ENCODE data around the gene GTF2H1. TPM values are rescaled to one million over a fixed set of nuclear protein-coding genes. Genes with fewer than 3 reads are reported as not detected.

GTF2H1 gene
- total RNA-seq, 2 experiments from 2014 or later: 33.4 to 34.1 TPM

DNA sequence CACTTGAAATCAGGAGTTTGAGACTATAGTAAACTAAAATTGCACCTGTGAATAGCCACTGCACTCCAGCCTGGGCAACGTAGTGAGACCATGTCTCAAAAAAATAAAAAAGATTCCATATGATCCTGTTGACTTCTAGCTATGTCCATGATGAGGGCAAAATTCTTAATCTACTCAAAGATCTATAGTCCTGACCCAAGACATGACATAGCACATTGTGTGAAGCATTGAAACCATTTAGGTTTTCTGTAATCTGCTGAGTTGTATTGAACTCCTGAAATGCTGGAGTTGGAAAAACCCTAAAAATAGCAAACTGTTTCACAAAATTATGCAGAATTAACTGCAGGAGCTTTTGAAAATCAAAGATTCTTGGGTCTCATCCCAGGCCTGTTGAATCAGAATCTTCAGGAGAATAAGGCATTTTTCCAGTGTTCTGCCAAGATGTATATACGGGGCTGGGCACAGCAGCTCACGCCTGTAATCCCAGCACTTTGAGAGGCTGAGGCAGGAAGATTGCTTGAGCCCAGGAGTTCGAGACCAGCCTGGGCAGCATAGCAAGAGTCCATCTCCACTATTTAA lies 42.2 kb downstream of the GTF2H1 start:
- peaks cover 32% of the 10 kb centered on the region for H3K36me3 Mint-ChIP-seq (ENCODE audit: low read depth)

DNA sequence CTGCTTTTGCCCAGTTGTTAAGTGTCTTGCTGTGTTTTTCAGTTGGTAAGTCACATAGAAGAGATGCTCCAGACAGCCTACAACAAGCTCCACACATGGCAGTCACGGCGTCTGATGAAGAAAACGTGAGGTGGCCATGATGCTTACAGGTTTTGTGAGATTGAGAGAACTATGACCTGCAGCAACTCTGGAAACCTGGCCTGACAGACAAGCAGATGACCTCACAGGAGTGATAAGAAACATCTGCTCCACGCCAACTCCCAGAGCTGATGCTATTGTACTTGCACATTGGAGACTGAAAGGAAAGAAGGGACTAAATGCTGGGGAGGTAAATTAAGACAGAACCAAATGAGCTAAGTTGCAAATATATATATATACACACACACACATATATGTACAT lies 43.4 kb downstream of the GTF2H1 start:
- DNase-seq: no peak
- Mint-ChIP-seq H3K27me3 (ENCODE audit: low read depth) (no peaks in the 10 kb centered on the region), H3K36me3 (ENCODE audit: low read depth) (peaks cover 31% of the 10 kb centered on the region), H3K4me1 (ENCODE audit: low read depth) (no peaks in the 10 kb centered on the region), H3K9me3 (no peaks in the 10 kb centered on the region), H3K27ac (no peak overlapping the region), H3K4me3 (no peak overlapping the region)
- intact Hi-C loops (cut with micrococcal nuclease): no loop called here
- CTCF ChIA-PET: no interaction called here

More for the DNA sequence above, 42.2 kb downstream of the GTF2H1 start:
- Mint-ChIP-seq H3K4me3 (no peak overlapping the region), H3K4me1 (ENCODE audit: low read depth) (no peaks in the 10 kb centered on the region), H3K27me3 (ENCODE audit: low read depth) (no peaks in the 10 kb centered on the region), H3K9me3 (no peaks in the 10 kb centered on the region), H3K27ac (no peak overlapping the region)
- no peak for DNase-seq
- intact Hi-C loops (cut with micrococcal nuclease): no loop called here
- CTCF ChIA-PET: interaction anchor here (0.6 to 0.7 kb wide), 3 partner anchors 9 to 764 kb away, joined by 3 to 4 read pairs (median 4); no protein-coding TSS in a partner anchor

DNA sequence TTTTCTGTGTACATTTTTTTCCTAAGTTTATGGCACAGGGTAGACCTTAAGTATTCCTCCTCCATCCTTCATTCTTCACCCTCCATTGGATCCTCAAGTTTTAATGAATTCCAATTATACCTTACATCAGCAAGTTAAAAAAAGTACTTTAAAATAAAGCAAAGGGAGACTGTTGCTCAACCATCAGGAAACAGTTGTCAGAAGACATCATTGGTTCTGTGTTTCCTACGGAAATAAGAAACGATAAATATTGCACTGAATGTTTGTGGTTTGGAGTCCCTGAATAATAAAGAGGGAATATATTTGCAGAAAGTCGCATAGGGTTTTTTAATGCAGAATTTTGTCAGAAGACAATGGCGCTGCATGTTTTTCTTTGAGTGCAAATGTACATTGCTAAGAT lies 43.9 kb downstream of the GTF2H1 start:
- Mint-ChIP-seq H3K27me3 (ENCODE audit: low read depth) (no peaks in the 10 kb centered on the region), H3K36me3 (ENCODE audit: low read depth) (peaks cover 26% of the 10 kb centered on the region), H3K27ac (no peak overlapping the region), H3K4me1 (ENCODE audit: low read depth) (no peaks in the 10 kb centered on the region), H3K9me3 (no peaks in the 10 kb centered on the region), H3K4me3 (no peak overlapping the region)
- CTCF ChIA-PET: no interaction called here
- intact Hi-C loops (cut with micrococcal nuclease): no loop called here
- no peak for DNase-seq

DNA sequence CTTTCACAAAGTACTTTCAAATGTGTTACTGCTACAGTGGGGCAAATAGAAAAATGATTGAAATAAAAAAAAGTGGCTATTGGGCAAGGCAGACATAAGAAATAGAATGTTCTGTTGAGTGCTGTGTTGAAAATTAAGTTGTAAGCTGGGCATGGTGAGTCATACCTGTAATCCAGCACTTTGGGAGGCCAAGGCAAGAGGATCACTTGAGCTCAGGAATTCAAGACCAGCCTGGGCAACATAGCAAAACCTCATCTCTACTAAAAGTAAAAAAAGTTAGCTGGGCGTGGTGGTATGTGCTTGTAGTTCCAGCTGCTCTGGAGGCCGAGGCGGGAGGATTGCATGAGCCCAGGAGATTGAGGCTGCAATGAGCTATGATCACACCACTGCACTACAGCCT lies 45.1 kb downstream of the GTF2H1 start:
- H3K4me3 Mint-ChIP-seq: no peak overlapping the region
- no peaks in the 10 kb centered on the region for H3K9me3 Mint-ChIP-seq
- H3K4me1 Mint-ChIP-seq (ENCODE audit: low read depth): no peaks in the 10 kb centered on the region
- no peak overlapping the region for H3K27ac Mint-ChIP-seq
- no peak for DNase-seq
- H3K36me3 Mint-ChIP-seq (ENCODE audit: low read depth): peaks cover 26% of the 10 kb centered on the region
- CTCF ChIA-PET: interaction anchor here (0.6 kb wide), 1 partner anchor 84 kb away, joined by 5 read pairs; no protein-coding TSS in a partner anchor
- no peaks in the 10 kb centered on the region for H3K27me3 Mint-ChIP-seq (ENCODE audit: low read depth)
- intact Hi-C loops (cut with micrococcal nuclease): no loop called here

DNA sequence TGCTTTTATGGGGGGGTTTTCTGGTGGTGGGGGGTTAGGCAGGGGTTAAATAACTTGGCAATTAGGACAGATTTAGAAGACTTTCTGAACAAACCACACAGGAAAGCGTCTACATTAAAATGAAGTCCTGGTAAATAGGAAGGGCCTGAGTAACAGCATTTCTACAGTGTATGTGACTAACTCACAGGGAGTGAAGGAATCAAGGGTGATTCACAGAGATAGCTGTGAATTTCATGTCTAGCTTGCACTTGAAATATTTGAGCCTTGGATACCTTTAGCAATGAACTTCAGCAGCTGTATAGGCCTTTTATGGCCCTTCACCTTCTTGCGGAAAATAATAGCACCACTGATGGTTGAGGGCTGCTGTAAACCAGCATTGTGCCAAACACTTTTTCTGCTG lies 45.9 kb downstream of the GTF2H1 start:
- no peak for DNase-seq
- Mint-ChIP-seq H3K27ac (no peak overlapping the region), H3K36me3 (ENCODE audit: low read depth) (peaks cover 26% of the 10 kb centered on the region), H3K4me1 (ENCODE audit: low read depth) (no peaks in the 10 kb centered on the region), H3K27me3 (ENCODE audit: low read depth) (no peaks in the 10 kb centered on the region), H3K4me3 (no peak overlapping the region), H3K9me3 (no peaks in the 10 kb centered on the region)
- intact Hi-C loops (cut with micrococcal nuclease): no loop called here
- CTCF ChIA-PET: interaction anchor here (0.6 kb wide), 1 partner anchor 72 kb away, joined by 4 read pairs; no protein-coding TSS in a partner anchor

DNA sequence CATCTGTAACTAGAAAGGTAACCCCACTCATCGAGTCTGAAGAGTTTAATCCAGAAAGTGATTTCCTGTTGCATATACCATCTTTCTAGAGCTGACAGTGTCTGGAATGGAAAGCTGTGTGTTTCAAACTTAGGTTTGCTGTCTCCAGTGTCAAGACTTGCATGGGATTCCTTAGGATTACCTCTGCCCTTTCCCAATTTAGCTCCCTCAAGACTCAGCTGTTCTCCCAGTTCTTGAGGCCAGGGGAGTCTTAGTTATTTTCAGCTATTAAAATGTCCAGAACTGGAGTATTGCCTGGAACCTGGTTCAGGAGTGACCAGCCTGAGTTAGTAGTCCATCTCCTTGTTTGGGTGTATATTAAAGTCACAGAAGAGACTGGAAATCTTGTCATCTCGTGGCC lies 47.0 kb downstream of the GTF2H1 start:
- peaks cover 19% of the 10 kb centered on the region for H3K36me3 Mint-ChIP-seq (ENCODE audit: low read depth)
- H3K27me3 Mint-ChIP-seq (ENCODE audit: low read depth): no peaks in the 10 kb centered on the region
- no peak overlapping the region for H3K27ac Mint-ChIP-seq
- H3K9me3 Mint-ChIP-seq: no peaks in the 10 kb centered on the region
- DNase-seq: no peak
- CTCF ChIA-PET: interaction anchor here (0.5 to 0.6 kb wide), 2 partner anchors 13 to 169 kb away, joined by 4 to 8 read pairs; no protein-coding TSS in a partner anchor
- no peaks in the 10 kb centered on the region for H3K4me1 Mint-ChIP-seq (ENCODE audit: low read depth)
- no peak overlapping the region for H3K4me3 Mint-ChIP-seq
- intact Hi-C loops (cut with micrococcal nuclease): no loop called here

DNA sequence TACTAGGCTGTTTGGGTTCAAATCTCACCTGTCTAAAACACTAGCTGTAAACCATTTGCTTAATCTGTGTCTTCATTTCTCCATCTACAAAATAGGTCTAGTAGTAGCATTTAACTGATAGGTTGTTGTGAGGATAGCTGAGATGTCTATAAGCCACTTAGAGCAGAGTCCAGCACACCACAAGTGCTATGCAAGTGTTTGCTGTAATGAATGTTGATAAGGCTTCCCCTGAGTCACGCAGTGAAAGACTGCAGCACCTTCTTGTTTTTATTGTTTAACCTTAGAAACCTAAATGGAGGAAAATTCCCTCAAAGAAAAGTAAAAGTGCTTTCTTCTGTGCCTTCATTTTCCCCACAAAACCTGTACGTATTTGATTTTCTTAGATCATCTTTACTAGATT lies 48.9 kb downstream of the GTF2H1 start:
- Mint-ChIP-seq H3K9me3 (no peaks in the 10 kb centered on the region), H3K4me3 (no peak overlapping the region), H3K27ac (no peak overlapping the region), H3K4me1 (ENCODE audit: low read depth) (no peaks in the 10 kb centered on the region), H3K36me3 (ENCODE audit: low read depth) (peaks cover 9% of the 10 kb centered on the region), H3K27me3 (ENCODE audit: low read depth) (no peaks in the 10 kb centered on the region)
- CTCF ChIA-PET: interaction anchor here (0.6 to 1.1 kb wide), 2 partner anchors 256 to 1220 kb away, joined by 3 to 5 read pairs; no protein-coding TSS in a partner anchor
- DNase-seq: no peak
- intact Hi-C loops (cut with micrococcal nuclease): no loop called here

DNA sequence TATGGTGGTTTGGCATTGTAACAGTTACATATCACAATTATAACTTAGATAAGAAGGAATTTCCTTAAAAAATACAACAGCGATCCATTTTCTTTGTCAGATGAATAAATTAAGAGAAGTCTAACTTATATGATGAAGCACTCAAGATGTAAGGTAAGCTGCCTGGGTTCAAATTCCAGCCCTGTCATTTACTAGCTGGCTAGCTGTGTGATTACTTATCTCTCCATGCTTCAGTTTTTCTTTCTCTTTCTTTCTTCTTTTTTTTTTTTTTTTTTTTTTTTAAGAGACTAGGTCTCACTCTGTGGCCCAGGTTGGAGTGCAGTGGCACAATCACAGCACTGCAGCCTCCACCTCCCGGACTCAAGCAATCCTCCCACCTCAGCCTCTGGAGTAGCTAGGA lies 49.8 kb downstream of the GTF2H1 start:
- CTCF ChIA-PET: interaction anchor here (1.1 to 1.5 kb wide), 2 partner anchors 128 to 257 kb away, joined by 4 to 5 read pairs; no protein-coding TSS in a partner anchor
- intact Hi-C loops (cut with micrococcal nuclease): no loop called here

DNA sequence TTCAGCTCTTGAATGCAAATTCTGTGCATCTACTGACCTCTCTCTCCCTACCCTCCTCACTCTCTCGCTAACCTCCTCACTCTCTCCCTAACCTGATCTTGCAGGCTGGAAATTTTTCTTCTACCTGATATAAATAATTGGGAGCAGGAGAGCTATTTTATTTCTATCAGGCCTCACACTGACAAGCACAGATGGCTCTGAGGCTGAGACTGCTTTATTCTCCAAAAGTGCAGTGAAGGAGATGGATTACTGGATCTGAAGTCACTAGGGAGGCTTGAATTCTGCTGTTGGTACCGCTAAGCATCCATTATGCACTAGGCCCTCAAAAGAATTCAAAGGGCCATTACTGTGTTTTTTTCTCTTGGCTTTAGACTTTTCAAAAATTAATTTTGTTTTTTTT lies 52.6 kb downstream of the GTF2H1 start:
- CTCF ChIA-PET: no interaction called here
- H3K4me1 Mint-ChIP-seq (ENCODE audit: low read depth): no peaks in the 10 kb centered on the region
- no peaks in the 10 kb centered on the region for H3K9me3 Mint-ChIP-seq
- H3K27me3 Mint-ChIP-seq (ENCODE audit: low read depth): no peaks in the 10 kb centered on the region
- no peak overlapping the region for H3K4me3 Mint-ChIP-seq
- intact Hi-C loops (cut with micrococcal nuclease): no loop called here
- H3K27ac Mint-ChIP-seq: no peak overlapping the region
- no peaks in the 10 kb centered on the region for H3K36me3 Mint-ChIP-seq (ENCODE audit: low read depth)
- no peak for DNase-seq

More for the DNA sequence above, 49.8 kb downstream of the GTF2H1 start:
- H3K4me1 Mint-ChIP-seq (ENCODE audit: low read depth): no peaks in the 10 kb centered on the region
- no peak for DNase-seq
- H3K27ac Mint-ChIP-seq: no peak overlapping the region
- H3K27me3 Mint-ChIP-seq (ENCODE audit: low read depth): no peaks in the 10 kb centered on the region
- H3K36me3 Mint-ChIP-seq (ENCODE audit: low read depth): peaks cover 4% of the 10 kb centered on the region
- no peaks in the 10 kb centered on the region for H3K9me3 Mint-ChIP-seq
- no peak overlapping the region for H3K4me3 Mint-ChIP-seq

DNA sequence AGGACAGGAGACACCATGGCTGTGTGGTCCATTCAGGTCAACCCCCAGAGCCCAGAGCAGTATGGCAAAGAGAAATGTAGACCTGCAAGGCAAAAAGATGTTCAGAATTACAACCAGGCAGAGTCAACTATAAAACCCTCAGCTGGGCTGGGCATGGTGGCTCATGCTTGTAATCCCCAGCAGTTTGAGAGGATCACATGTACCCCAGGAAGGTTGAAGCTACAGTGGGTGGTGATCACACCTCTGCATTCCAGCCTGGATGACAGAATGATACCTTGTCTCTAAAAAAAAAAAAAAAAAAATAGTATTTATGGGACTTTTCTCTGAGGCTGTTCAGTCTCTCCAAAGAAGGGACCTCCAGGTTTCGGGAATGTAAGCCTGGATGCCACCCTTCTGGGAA lies 53.6 kb downstream of the GTF2H1 start:
- Mint-ChIP-seq H3K9me3 (no peaks in the 10 kb centered on the region), H3K27ac (no peak overlapping the region), H3K4me3 (no peak overlapping the region), H3K4me1 (ENCODE audit: low read depth) (no peaks in the 10 kb centered on the region), H3K27me3 (ENCODE audit: low read depth) (no peaks in the 10 kb centered on the region), H3K36me3 (ENCODE audit: low read depth) (no peaks in the 10 kb centered on the region)
- no peak for DNase-seq
- CTCF ChIA-PET: interaction anchor here (0.7 kb wide), 1 partner anchor 363 kb away, joined by 9 read pairs; no protein-coding TSS in a partner anchor
- intact Hi-C loops (cut with micrococcal nuclease): no loop called here

DNA sequence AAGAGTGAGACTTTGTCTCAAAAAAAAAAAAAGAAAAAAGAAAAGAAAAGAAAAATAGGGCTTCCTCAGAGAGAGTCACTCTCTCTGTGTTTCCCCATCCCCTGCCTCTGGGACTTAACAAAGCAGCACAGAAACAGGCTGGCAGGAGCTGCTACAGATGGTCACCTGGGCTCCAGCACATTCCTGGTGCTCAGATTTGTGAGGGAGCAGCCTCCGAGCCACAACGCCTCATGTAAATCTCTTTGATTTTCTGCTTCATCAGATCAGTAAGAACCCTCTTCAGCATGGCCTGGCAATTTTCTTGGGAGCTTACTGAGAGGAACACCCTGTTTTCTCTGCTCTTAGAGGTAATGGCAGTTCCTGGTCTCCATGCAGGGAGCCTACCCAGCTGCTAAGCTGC lies 56.8 kb downstream of the GTF2H1 start:
- Mint-ChIP-seq H3K9me3 (no peaks in the 10 kb centered on the region), H3K27me3 (ENCODE audit: low read depth) (no peaks in the 10 kb centered on the region), H3K36me3 (ENCODE audit: low read depth) (no peaks in the 10 kb centered on the region), H3K27ac (no peak overlapping the region), H3K4me3 (no peak overlapping the region), H3K4me1 (ENCODE audit: low read depth) (peaks cover 17% of the 10 kb centered on the region)
- intact Hi-C loops (cut with micrococcal nuclease): no loop called here
- no peak for DNase-seq
- CTCF ChIA-PET: no interaction called here

DNA sequence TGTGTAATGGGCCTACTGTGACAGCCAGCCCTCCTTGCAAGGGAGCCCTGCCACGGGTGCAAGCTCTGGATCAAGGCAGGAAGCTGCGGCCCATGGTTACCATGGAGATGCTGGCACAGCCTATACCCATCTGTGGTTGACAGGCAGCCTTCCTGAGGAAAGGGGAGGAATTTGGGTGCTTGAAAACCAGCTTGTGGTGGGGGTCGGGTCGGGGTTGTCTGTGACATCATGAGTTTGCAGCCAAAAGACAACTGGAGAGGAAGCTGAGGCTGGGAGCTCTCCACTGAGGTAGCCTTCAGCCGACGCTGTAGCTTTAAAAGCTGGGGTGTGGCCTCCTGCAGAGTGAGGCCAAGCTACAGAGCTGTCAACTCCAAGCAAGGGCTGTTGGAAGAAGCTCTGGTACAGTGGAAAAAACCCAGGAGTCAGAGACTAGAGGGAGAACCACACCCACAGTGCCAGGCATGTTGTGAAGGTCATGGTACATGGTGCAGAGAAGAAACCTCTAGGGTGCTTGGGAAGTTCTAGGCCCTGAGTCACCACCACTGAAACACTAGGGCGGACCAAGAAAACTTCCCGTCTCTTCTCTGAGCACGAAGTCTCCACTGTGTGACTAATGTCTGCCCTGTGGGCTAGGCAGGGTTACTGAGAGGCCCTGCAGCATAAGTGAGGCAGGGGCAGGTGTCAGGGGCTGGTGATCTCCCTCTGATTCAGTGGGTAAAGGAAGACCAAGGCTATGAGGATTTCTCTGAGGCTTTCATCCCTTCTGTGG lies 61.2 kb downstream of the GTF2H1 start:
- H3K36me3 Mint-ChIP-seq (ENCODE audit: low read depth): no peaks in the 10 kb centered on the region
- CTCF ChIA-PET: interaction anchor here (0.6 to 2.9 kb wide), 8 partner anchors 9 to 339 kb away, joined by 3 to 13 read pairs (median 5); partner anchors contain the start of gene LDHA
- H3K27ac Mint-ChIP-seq: peak overlapping the region; percentile 89
- H3K27me3 Mint-ChIP-seq (ENCODE audit: low read depth): no peaks in the 10 kb centered on the region
- H3K4me3 Mint-ChIP-seq: peak overlapping the region; percentile 42
- H3K9me3 Mint-ChIP-seq: no peaks in the 10 kb centered on the region
- intact Hi-C loops (cut with micrococcal nuclease): loop anchor here (1.0 to 5.0 kb wide), 7 partner anchors 11 to 857 kb away; partner anchors contain the start of genes E2F8, GTF2H1, HPS5 and LDHA
- peak; percentile 92 for DNase-seq
- H3K4me1 Mint-ChIP-seq (ENCODE audit: low read depth): peaks cover 34% of the 10 kb centered on the region
